ENCODE data around the gene HNRNPK.

DNA sequence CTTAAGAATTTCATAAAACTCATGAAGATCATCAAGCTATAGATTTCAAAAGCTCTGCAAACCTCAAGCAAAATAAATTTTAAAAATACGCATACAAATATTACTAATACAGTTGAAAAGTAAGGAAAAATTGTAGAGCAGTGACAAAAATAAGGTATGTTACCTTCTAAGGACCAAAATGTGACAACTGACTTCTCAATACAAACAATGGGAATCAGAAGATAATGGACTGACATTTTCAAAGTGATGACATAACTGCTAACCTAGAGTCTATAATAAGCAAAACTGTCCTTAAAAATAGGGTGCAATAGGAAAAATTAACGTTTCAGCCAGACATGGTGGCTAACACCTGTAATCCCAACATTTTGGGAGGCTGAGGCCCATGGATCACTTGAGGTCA is 27.6 kb upstream of the HNRNPK start:
- TF ChIP-seq, protein P1, sequence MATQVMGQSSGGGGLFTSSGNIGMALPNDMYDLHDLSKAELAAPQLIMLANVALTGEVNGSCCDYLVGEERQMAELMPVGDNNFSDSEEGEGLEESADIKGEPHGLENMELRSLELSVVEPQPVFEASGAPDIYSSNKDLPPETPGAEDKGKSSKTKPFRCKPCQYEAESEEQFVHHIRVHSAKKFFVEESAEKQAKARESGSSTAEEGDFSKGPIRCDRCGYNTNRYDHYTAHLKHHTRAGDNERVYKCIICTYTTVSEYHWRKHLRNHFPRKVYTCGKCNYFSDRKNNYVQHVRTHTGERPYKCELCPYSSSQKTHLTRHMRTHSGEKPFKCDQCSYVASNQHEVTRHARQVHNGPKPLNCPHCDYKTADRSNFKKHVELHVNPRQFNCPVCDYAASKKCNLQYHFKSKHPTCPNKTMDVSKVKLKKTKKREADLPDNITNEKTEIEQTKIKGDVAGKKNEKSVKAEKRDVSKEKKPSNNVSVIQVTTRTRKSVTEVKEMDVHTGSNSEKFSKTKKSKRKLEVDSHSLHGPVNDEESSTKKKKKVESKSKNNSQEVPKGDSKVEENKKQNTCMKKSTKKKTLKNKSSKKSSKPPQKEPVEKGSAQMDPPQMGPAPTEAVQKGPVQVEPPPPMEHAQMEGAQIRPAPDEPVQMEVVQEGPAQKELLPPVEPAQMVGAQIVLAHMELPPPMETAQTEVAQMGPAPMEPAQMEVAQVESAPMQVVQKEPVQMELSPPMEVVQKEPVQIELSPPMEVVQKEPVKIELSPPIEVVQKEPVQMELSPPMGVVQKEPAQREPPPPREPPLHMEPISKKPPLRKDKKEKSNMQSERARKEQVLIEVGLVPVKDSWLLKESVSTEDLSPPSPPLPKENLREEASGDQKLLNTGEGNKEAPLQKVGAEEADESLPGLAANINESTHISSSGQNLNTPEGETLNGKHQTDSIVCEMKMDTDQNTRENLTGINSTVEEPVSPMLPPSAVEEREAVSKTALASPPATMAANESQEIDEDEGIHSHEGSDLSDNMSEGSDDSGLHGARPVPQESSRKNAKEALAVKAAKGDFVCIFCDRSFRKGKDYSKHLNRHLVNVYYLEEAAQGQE (IDR thresholded peaks at IDR 0.05; ENCODE audit: low read depth) = no peak
- no peak for TF ChIP-seq CEBPB (IDR thresholded peaks at IDR 0.05)
- TF ChIP-seq EP300 (IDR thresholded peaks at IDR 0.05; ENCODE audit: borderline replicate concordance) = no peak
- no peak for TF ChIP-seq TAF1 (IDR thresholded peaks at IDR 0.05; ENCODE audit: low read depth)
